Hippocampal formation (tissue), 2 donors: Measurements from ENCODE around the gene MRPS22.
"Not testable (repeated sequence)": the region's sequence is repeated elsewhere in the genome, so short reads cannot be mapped to it uniquely, and the experiment has no call there.

Source experiments
- DNase-seq, 2 donors: peaks; one replicate each; lab custom pipeline; 2025; lab: John Stamatoyannopoulos, UW

The MRPS22 gene

GRCh38 chr3:139339219-139339906, 4.5 kb upstream of the MRPS22 start:
- DNase-seq = no peak

- no peak for DNase-seq
Measured at GRCh38 chr3:139340784-139341183, 3.0 kb upstream of the MRPS22 start.

GRCh38 chr3:139342054-139342453, 1.8 kb upstream of the MRPS22 start:
- DNase-seq = no peak

DNA sequence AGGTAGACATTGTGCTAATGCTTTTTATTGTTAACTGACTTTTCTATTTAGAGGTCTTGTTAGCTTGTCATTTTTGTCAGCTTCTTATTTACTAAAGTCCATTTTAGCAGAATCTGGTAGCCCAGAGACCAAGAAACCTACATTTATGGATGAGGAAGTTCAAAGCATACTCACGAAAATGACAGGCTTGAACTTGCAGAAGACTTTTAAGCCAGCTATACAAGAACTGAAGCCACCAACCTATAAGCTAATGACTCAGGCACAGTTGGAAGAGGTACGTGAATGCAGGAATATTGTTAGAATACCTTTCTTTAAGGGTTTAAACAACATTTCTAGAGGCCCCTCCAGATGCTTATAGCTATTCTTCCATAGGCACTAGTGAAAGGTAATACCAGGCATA, 3.0 kb downstream of the MRPS22 start:
- no peak for DNase-seq

DNA sequence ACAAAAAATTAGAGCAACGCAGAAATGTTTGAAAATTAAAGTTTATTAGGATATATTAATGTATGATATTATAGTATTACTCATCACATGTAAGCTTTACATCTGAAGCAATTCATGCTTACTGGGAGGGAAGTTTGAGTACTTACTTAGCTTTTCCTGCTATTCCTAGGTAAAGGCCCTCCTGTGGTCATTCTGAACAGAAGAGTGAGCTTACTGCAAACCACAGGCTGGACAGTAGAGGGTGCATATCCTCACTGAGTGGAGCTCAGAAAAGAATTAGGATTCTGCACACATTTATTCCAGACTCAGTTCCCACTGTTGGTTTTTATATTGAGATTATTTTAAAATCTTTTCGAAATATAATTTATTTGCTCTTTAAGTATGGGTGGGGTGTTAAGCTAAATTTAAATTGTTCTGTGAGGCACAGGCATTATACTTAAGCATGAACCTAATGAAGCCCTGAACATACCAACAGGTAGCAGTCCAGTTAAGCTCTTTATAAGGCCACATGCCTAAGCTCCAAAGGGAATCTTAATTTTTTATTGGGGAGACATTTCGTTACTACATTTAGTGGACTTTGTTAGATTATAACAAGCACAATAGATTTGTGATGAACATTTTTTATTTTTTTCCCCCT, 10.2 kb downstream of the MRPS22 start:
- DNase-seq = peak in 1 of 2 donors; percentile 39

GRCh38 chr3:139354661-139355060, 10.8 kb downstream of the MRPS22 start:
- DNase-seq = no peak

GRCh38 chr3:139355476-139355875, 11.7 kb downstream of the MRPS22 start:
- peak in 1 of 2 donors; percentile 18 for DNase-seq

GRCh38 chr3:139355891-139356290, 12.1 kb downstream of the MRPS22 start:
- no peak for DNase-seq

DNA sequence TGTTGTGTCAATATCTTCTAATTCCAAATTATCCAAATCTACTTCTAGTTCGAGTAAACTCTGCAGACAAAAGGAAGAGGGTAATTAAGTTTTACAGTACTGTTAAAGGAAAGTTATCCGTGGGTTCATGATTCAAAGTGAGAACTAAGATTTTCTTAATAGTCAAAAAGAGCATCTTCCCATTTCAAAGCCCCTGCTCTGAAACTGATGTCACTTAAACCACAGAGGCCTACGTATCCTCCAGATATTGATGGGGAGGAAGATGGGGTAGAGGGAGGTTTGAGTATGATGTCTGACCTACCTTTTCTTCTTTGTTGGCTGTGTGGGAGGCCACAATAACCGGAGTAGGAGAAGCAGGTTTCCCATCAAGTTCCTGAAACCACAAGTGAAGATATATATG, 14.1 kb downstream of the MRPS22 start:
- DNase-seq = no peak

DNA sequence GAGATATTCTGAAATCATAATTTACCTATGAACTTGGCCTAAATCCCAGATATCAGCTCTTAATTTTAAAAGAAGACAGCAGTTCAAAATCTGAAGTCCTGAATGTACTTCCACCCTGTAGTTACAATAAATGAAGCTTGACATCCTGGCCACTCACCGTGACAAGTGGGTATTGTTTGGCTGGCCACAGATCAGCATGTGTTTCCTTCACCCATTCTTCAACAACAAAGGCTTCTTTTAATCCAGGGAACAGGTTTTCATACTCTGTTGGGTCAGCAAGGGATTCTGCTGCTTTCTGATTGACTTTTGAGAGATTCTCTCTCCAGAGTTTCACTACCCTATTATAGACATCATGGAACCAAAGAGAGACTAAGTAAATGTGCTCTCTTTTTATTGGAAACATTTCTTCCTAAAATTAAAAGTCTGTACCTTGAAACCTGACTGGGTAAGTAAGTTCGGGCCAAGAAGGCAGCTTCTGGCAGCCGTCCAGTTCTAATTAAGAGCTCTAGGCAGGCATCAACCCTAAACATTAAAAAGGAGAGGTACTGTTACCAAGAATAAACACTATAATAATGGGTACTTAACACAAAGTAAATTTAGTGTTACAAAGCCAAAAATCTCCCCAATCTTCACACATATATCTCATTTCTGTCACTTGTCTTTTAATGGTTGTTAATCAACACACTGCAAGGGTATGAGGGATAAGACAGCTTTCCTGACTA, 15.2 kb downstream of the MRPS22 start:
- DNase-seq = no peak

DNA sequence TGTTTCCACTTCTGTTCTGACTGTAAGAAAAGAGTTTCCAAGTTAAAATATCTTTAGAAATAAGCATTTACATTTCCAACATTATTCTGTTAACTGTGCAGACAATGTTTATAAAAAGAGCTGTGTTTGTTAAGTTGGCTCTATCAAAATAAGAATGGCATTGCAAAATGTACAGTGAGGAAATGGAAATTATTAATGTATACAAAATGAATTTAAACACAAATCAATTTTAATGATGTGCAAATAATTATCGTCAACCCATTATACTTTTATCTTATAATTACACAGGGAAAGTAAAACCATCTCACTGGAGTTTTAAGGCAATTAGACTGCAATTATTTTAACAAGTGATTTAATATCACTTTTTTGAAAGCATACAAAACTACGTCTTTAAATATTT, 17.5 kb downstream of the MRPS22 start:
- no peak for DNase-seq

GRCh38 chr3:139364549-139364948, 20.7 kb downstream of the MRPS22 start:
- DNase-seq = no peak

DNA sequence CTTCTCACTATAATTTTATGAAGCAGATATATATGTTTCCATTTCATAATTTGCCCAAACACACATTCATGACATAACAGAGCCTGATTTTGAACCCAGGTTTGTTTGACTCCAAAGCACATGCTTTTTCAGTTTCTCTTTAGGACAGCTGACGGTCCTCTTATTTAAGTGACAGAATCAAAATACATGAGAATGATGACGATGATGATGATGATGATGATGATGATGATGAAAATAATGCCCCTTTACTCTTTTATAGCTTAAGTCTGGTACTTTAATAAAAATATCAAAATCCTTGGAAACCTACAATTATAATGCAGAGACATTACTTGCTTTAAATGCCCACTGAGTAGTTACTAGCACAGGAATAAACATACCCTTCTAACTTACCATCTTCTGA, 30.3 kb downstream of the MRPS22 start:
- no peak for DNase-seq

GRCh38 chr3:139377378-139377777, 33.6 kb downstream of the MRPS22 start:
- no peak for DNase-seq

GRCh38 chr3:139378587-139379241, 34.9 kb downstream of the MRPS22 start:
- no peak for DNase-seq

DNA sequence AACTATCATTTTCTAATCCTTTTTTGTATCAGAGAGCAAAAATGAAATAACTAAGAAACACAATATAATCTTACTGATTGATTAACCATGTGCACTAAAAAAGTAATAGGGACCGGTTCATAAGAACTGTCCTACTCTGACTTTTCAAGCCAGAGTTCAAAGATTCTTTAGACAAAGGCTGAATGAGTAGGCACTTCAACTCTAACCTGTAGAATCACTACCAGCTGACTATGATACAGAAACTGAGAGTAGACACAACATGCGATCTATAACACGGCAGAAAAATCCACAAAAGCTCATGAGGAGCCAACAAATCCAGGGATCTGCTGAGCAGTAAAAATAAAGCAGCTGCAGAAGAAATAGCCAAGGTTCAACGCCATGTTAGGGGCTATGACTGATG, 36.8 kb downstream of the MRPS22 start:
- DNase-seq = no peak

- not testable (repeated sequence) for DNase-seq
Measured at GRCh38 chr3:139382291-139382690, 38.5 kb downstream of the MRPS22 start.

DNA sequence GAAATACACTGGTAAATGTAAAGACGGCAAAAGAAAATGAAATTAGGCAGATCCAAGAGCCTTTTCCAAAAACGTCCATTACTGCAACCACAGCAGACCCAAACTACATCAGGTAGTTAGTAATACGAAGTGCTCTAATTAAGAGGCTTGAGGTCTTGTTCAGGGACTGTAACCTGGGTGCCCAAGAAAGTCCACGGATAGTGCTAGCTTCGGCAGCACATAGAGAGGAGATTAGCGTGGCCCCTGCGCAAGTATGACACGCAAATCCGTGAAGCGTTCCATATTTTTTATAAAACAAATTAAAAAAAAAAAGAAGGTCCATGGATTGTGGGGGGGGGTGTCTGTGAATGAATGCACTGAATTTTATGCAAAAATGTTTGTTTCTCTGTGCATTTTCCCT, 44.3 kb downstream of the MRPS22 start:
- no peak for DNase-seq

DNA sequence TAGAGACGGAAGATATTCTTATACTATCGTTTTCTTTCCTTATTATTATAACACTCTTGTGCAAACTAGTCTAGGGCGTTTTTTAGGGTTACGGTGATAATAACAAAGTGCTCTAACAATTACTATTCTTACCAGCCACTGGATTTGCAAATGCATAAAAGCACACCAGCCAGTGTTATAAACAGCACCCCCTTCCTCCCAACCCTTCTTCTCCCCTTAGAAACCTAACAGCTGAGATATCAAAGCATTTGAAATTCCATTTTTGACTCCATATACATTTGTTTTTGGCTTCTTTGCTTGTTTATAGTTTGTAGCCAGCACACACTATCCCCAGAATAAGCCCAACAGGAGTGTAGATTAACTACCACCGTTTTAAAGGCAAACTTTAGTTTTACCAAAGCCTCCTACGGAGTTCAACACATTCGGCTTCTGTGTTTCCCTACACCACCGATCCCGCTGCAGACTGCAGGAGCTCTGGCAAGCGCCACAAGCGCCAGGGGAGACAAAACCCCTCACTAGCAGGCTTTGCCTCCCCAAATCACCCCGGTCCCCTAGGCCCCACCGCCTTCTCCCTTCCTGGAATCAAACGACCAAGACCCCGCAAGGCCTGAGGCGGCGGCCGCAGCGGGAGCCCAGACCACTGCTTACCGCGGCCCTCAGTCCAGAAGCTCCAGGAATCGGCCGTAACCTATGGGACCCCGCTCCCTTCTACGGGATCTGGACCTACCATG, 45.2 kb downstream of the MRPS22 start:
- no peak for DNase-seq

GRCh38 chr3:139389552-139390368, 45.9 kb downstream of the MRPS22 start, which contains the start of gene COPB2:
TSS of gene COPB2 (minus strand) at chr3:139389647. CDS start at chr3:139389550, 97 bp downstream.
- DNase-seq = peak; percentile 98

DNA sequence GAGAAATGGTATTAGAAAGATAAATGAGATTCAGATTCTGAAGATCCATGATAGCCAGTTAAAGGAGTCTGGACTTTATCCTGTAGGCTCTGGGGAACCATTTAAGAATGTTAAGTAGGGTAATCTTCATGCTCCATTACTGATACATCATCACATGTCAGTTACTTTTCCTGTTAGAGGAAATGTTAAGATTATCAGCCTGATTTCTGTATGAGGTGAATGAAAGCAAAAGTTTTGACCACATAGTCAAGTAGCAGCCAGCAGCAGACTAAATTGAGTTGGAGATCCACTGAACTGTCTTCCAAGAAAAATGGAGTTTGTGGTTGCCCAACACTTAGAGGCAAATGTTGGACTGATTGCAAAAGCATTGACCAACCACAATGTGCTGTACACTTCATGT, 50.3 kb downstream of the MRPS22 start:
- no peak for DNase-seq
